HL-60/S4 treated with phorbol 12-myristate 13-acetate at 8.2 ng/mL for 4 days and 3 days (cell line): ENCODE measurements around the gene NCEH1.

ENCODE experiments used
- in situ Hi-C: fragments of 300-500 bp; cut with MboI; formaldehyde crosslinking; loops from 2 replicates; pipeline ENCODE4 v1.15.0; 2022; ENCODE audit warnings: low sequenced_read_pairs

NCEH1 gene

GRCh38 chr3:172614340-172615274 is 96.3 kb downstream of the NCEH1 start:
- in situ Hi-C loops: no loop called here

GRCh38 chr3:172613845-172614244 is 97.0 kb downstream of the NCEH1 start:
- in situ Hi-C loops: no loop called here

GRCh38 chr3:172612871-172613678 is 97.8 kb downstream of the NCEH1 start:
- in situ Hi-C loops: no loop called here

GRCh38 chr3:172609750-172610149 is 101.1 kb downstream of the NCEH1 start:
- in situ Hi-C loops: no loop called here

- in situ Hi-C loops: no loop called here
These were observed 102.3 kb downstream of the NCEH1 start for GRCh38 chr3:172608575-172608974.

GRCh38 chr3:172607305-172608121 is 103.4 kb downstream of the NCEH1 start:
- in situ Hi-C loops: no loop called here

GRCh38 chr3:172606021-172606420 is 104.8 kb downstream of the NCEH1 start:
- in situ Hi-C loops: no loop called here

GRCh38 chr3:172604895-172605646 is 105.8 kb downstream of the NCEH1 start:
- in situ Hi-C loops: no loop called here

- in situ Hi-C loops: no loop called here
These were observed 109.6 kb downstream of the NCEH1 start for GRCh38 chr3:172601066-172601832.

GRCh38 chr3:172600644-172601065 is 110.2 kb downstream of the NCEH1 start:
- in situ Hi-C loops: no loop called here

- in situ Hi-C loops: loop anchor here (10.0 kb wide), 1 partner anchor 114 kb away; no protein-coding TSS in a partner anchor
These were observed 112.0 kb downstream of the NCEH1 start for GRCh38 chr3:172598904-172599303.

- in situ Hi-C loops: loop anchor here (10.0 kb wide), 1 partner anchor 112 kb away; no protein-coding TSS in a partner anchor
These were observed 114.5 kb downstream of the NCEH1 start for GRCh38 chr3:172596394-172596706.

GRCh38 chr3:172595664-172596393 is 115.0 kb downstream of the NCEH1 start:
- in situ Hi-C loops: loop anchor here (10.0 kb wide), 1 partner anchor 111 kb away; no protein-coding TSS in a partner anchor

DNA sequence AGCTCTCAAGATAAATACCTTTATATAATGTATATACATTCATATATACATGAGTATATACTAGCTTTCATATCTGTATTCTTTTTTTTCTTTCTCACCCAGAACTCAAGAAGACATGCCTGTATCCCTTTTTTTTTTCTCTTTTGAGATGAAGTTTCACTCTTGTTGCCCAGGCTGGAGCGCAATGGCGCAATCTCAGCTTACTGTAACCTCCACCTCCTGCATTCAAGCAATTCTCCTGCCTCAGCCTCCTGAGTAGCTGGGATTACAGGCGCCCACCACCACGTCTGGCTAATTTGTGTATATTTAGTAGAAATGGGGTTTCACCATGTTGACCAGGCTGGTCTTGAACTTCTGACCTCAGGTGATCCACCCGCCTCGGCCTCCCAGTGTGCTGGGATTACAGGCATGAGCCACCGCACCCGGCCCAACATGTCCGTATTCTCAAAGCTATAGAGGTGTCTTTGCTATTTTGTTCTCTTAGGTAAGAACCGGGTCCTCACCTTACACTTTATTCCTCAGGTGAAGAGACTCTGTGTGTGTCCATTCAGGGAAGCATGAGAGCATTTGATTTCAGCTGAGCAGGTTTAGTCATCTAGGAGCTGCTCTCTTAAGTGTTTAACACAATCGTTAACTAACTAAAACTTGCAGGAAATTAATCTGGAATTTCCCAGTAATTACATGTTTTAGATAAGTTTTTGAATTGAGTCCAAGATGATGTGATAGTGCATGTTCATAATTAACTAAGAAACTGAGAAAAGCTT is 115.8 kb downstream of the NCEH1 start:
- in situ Hi-C loops: loop anchor here (10.0 kb wide), 1 partner anchor 110 kb away; no protein-coding TSS in a partner anchor

- in situ Hi-C loops: loop anchor here (10.0 kb wide), 1 partner anchor 108 kb away; no protein-coding TSS in a partner anchor
These were observed 117.8 kb downstream of the NCEH1 start for GRCh38 chr3:172592898-172593669.

- in situ Hi-C loops: loop anchor here (10.0 kb wide), 1 partner anchor 107 kb away; no protein-coding TSS in a partner anchor
These were observed 118.7 kb downstream of the NCEH1 start for GRCh38 chr3:172591876-172592771.
